ENCODE measurements around the gene PLLP.
"Not testable (repeated sequence)": the region's sequence is repeated elsewhere in the genome, so short reads cannot be mapped to it uniquely, and the experiment has no call there.

Gene PLLP

GRCh38 chr16:57273359-57273758 is 11.1 kb downstream of the PLLP start:
- DNase-seq (ENCODE audit: low read depth): no peak

GRCh38 chr16:57271867-57272495 is 12.5 kb downstream of the PLLP start:
- no peak for DNase-seq (ENCODE audit: low read depth)

- no peak for DNase-seq (ENCODE audit: low read depth)
Observed at GRCh38 chr16:57271063-57271345, 13.5 kb downstream of the PLLP start.

- no peak for DNase-seq (ENCODE audit: low read depth)
Observed at GRCh38 chr16:57270221-57271062, 14.0 kb downstream of the PLLP start.

- DNase-seq (ENCODE audit: low read depth): no peak
Observed at GRCh38 chr16:57268804-57269800, 15.4 kb downstream of the PLLP start.

GRCh38 chr16:57267343-57267742 is 17.1 kb downstream of the PLLP start:
- DNase-seq (ENCODE audit: low read depth): not testable (repeated sequence)

GRCh38 chr16:57266531-57267260 is 17.8 kb downstream of the PLLP start:
- DNase-seq (ENCODE audit: low read depth): no peak

GRCh38 chr16:57265850-57266530 is 18.5 kb downstream of the PLLP start:
- no peak for DNase-seq (ENCODE audit: low read depth)

- DNase-seq (ENCODE audit: low read depth): no peak
Observed at GRCh38 chr16:57264950-57265371, 19.5 kb downstream of the PLLP start.

- DNase-seq (ENCODE audit: low read depth): no peak
Observed at GRCh38 chr16:57264381-57264780, 20.1 kb downstream of the PLLP start.

GRCh38 chr16:57263541-57264351 is 20.7 kb downstream of the PLLP start:
- DNase-seq (ENCODE audit: low read depth): no peak

GRCh38 chr16:57262841-57263540 is 21.5 kb downstream of the PLLP start:
- no peak for DNase-seq (ENCODE audit: low read depth)

- DNase-seq (ENCODE audit: low read depth): no peak
Observed at GRCh38 chr16:57261806-57262205, 22.7 kb downstream of the PLLP start.

GRCh38 chr16:57260294-57260929 is 24.1 kb downstream of the PLLP start:
- no peak for DNase-seq (ENCODE audit: low read depth)

- DNase-seq (ENCODE audit: low read depth): no peak
Observed at GRCh38 chr16:57258910-57259475, 25.5 kb downstream of the PLLP start.

GRCh38 chr16:57258226-57258909 is 26.1 kb downstream of the PLLP start:
- DNase-seq (ENCODE audit: low read depth): no peak

GRCh38 chr16:57257455-57258070 is 26.9 kb downstream of the PLLP start:
- no peak for DNase-seq (ENCODE audit: low read depth)
